OCI-LY7 (cell line): Measurements from ENCODE around the gene DALRD3. TPM values are rescaled to one million over a fixed set of nuclear protein-coding genes. Genes with fewer than 3 reads are reported as not detected.

ENCODE experiments used
- BruUV-seq: library from RNA; stranded (reverse); fragments of 400-500 nt; replicated peaks from 2 replicates; lab custom pipeline; 2021; lab: Mats Ljungman, UMichigan
- CTCF ChIA-PET: fragments of 300-600 bp; sonication (Branson Sonifier 250); formaldehyde crosslinking; loops from one replicate; lab custom pipeline; 2022; ENCODE audit warnings: antibody characterized with exemption; ENCODE audit not compliant: unreplicated experiment; lab: Charles Lee
- POLR2A ChIA-PET: fragments of 300-600 bp; sonication (Branson Sonifier 250); formaldehyde crosslinking; loops from one replicate; lab custom pipeline; 2022; ENCODE audit warnings: antibody characterized with exemption; lab: Charles Lee
- DNase-seq: peaks from one replicate; pipeline ENCODE4 v3.0.0-alpha.2; 2015; ENCODE audit warnings: low spot score
- H2AFZ ChIP-seq: fragments of 200-600 bp; sonication (generic), shearing (Covaris generic); 2 replicates; pipeline ENCODE4 v1.6.1; 2014; ENCODE audit warnings: mild to moderate bottlenecking, antibody characterized with exemption, low read length, moderate library complexity
- H3K27ac ChIP-seq: fragments of 200-600 bp; sonication (generic); 2 replicates; pipeline ENCODE4 v1.5.1; 2014; ENCODE audit warnings: mixed run types, low read depth, mild to moderate bottlenecking, moderate library complexity, low read length, inconsistent platforms; ENCODE audit not compliant: poor library complexity, severe bottlenecking
- H3K36me3 ChIP-seq: fragments of 200-600 bp; sonication (generic); 2 replicates; pipeline ENCODE4 v1.6.1; 2014; ENCODE audit warnings: mild to moderate bottlenecking, antibody characterized with exemption, low read length, moderate library complexity, mixed read lengths; ENCODE audit not compliant: insufficient read depth
- H3K4me1 ChIP-seq: fragments of 200-600 bp; sonication (generic); 2 replicates; pipeline ENCODE4 v1.5.1; 2014; ENCODE audit warnings: mild to moderate bottlenecking, low read length; ENCODE audit not compliant: insufficient read depth, poor library complexity, severe bottlenecking
- H3K4me2 ChIP-seq: fragments of 200-600 bp; sonication (generic); 2 replicates; pipeline ENCODE4 v1.6.1; 2014; ENCODE audit warnings: mild to moderate bottlenecking, low read length
- H3K4me3 ChIP-seq: fragments of 200-600 bp; sonication (generic); 2 replicates; pipeline ENCODE4 v1.5.1; 2014; ENCODE audit warnings: mild to moderate bottlenecking, low read depth, low read length; ENCODE audit not compliant: poor library complexity, severe bottlenecking
- H3K79me2 ChIP-seq: fragments of 200-600 bp; sonication (generic); 2 replicates; pipeline ENCODE4 v1.6.1; 2016; ENCODE audit warnings: low read depth, mild to moderate bottlenecking, low read length, moderate library complexity, mixed read lengths; ENCODE audit not compliant: insufficient read depth
- H3K9me2 ChIP-seq: fragments of 200-600 bp; sonication (generic); 2 replicates; pipeline ENCODE4 v1.6.1; 2016; ENCODE audit warnings: mild to moderate bottlenecking, low read length, mixed read lengths; ENCODE audit not compliant: insufficient read depth
- H3K9me3 ChIP-seq: fragments of 200-600 bp; sonication (generic); 2 replicates; pipeline ENCODE4 v1.6.1; 2014; ENCODE audit warnings: mild to moderate bottlenecking, mixed run types, low read length, mixed read lengths
- H4K20me1 ChIP-seq: fragments of 200-600 bp; sonication (generic); 2 replicates; pipeline ENCODE4 v1.6.1; 2014; ENCODE audit warnings: mild to moderate bottlenecking, antibody characterized with exemption, low read length, moderate library complexity, mixed read lengths; ENCODE audit not compliant: insufficient read depth
- EZH2phosphoT487 ChIP-seq: fragments of 200-600 bp; sonication (generic); IDR thresholded peaks from 2 replicates; pipeline ENCODE4 v1.6.1; 2018; ENCODE audit warnings: low read depth, borderline replicate concordance, mild to moderate bottlenecking, mixed run types, antibody characterized with exemption, low read length, moderate library complexity, mixed read lengths
- intact Hi-C: fragments of 100-400 bp; cut with micrococcal nuclease; formaldehyde crosslinking; loops from one replicate; pipeline ENCODE4 v1.10.0; 2022; ENCODE audit not compliant: unreplicated experiment
- total RNA-seq, 2 experiments: library from RNA; depleted of rRNA in 1 of 2; stranded (reverse); fragments of >200 nt in 1 of 2; shearing (Covaris generic) in 1 of 2; gene quantifications; 2 replicates each; pipeline ENCODE4 v1.2.3, GENCODE V29; 2014 to 2022
- TF ChIP-seq, protein P1 (sequence below): fragments of 200-600 bp; sonication (generic); conservative IDR thresholded peaks from 2 replicates; pipeline ENCODE4 v1.5.1; 2014; ENCODE audit warnings: mild to moderate bottlenecking, antibody characterized with exemption, low read length, moderate library complexity, mixed read lengths

DALRD3 gene
- total RNA-seq, 2 experiments from 2014 or later: 35.0 to 36.2 TPM

DNA sequence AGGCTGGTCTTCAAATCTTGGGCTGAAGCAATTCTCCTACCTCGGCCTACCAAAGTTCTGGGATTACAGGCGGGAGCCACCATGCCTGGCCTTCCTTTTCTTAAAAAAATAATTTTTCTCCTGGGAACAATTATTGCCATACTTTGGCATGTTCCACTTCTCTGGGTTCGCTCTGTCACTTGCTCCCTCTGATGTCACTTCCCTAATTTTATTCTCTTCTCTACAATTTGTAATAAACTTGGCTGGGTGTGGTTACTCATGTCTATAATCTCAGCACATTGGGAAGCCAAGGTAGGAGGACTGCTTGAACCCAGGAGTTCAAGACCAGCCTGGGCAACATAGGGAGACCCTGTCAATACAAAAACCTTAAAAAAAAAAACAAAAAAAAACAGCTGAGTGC lies 16.9 kb upstream of the DALRD3 start:
- intact Hi-C loops: no loop called here
- no peak overlapping the region for H3K27ac ChIP-seq
- H2AFZ ChIP-seq: no peak overlapping the region
- no peaks in the 10 kb centered on the region for H3K79me2 ChIP-seq
- H3K4me1 ChIP-seq: no peaks in the 10 kb centered on the region
- ChIA-PET CTCF (no interaction called here), POLR2A (interaction anchor here (0.5 to 1.4 kb wide), 2 partner anchors 86 to 438 kb away, joined by 3 to 4 read pairs; partner anchors contain the start of gene USP19)
- BruUV-seq: no TSS peak
- H3K4me3 ChIP-seq: no peak overlapping the region
- H3K4me2 ChIP-seq: no peak overlapping the region
- H3K9me3 ChIP-seq: no peaks in the 10 kb centered on the region
- H4K20me1 ChIP-seq: no peaks in the 10 kb centered on the region
- TF ChIP-seq, protein P1, sequence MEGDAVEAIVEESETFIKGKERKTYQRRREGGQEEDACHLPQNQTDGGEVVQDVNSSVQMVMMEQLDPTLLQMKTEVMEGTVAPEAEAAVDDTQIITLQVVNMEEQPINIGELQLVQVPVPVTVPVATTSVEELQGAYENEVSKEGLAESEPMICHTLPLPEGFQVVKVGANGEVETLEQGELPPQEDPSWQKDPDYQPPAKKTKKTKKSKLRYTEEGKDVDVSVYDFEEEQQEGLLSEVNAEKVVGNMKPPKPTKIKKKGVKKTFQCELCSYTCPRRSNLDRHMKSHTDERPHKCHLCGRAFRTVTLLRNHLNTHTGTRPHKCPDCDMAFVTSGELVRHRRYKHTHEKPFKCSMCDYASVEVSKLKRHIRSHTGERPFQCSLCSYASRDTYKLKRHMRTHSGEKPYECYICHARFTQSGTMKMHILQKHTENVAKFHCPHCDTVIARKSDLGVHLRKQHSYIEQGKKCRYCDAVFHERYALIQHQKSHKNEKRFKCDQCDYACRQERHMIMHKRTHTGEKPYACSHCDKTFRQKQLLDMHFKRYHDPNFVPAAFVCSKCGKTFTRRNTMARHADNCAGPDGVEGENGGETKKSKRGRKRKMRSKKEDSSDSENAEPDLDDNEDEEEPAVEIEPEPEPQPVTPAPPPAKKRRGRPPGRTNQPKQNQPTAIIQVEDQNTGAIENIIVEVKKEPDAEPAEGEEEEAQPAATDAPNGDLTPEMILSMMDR: no peak
- no peak for TF ChIP-seq EZH2phosphoT487
- no peak for DNase-seq
- H3K9me2 ChIP-seq: no peaks in the 10 kb centered on the region
- H3K36me3 ChIP-seq: peaks cover 84% of the 10 kb centered on the region

DNA sequence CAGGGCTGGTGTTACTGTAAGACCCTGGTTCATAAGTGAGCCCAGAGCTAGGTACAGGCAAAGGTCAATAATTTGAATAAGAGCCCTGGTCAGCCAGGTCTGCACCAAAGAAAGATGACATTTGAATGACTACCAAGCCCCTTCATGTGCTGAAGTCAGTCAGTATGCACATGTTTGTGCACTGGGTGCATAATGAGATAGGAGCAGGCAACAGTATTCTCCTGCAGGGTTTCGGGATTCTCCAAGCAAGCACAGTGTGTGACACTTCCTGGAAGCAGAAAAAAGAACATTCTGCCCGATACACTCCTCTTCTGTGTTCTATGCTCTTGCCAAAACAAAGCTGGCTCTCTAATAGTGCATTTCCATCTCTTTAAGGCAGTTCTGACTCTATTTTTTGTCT lies 16.3 kb upstream of the DALRD3 start:
- H3K79me2 ChIP-seq: no peaks in the 10 kb centered on the region
- BruUV-seq: no TSS peak
- H3K36me3 ChIP-seq: peaks cover 82% of the 10 kb centered on the region
- H3K9me2 ChIP-seq: no peaks in the 10 kb centered on the region
- H3K27ac ChIP-seq: no peak overlapping the region
- H3K4me3 ChIP-seq: no peak overlapping the region
- ChIA-PET CTCF (no interaction called here), POLR2A (interaction anchor here (0.5 to 1.4 kb wide), 2 partner anchors 86 to 438 kb away, joined by 3 to 4 read pairs; partner anchors contain the start of gene USP19)
- H4K20me1 ChIP-seq: no peaks in the 10 kb centered on the region
- H3K4me2 ChIP-seq: no peak overlapping the region
- H3K4me1 ChIP-seq: peaks cover under 1% of the 10 kb centered on the region
- DNase-seq: no peak
- no peak overlapping the region for H2AFZ ChIP-seq
- intact Hi-C loops: no loop called here
- no peak for TF ChIP-seq EZH2phosphoT487
- TF ChIP-seq, protein P1: no peak
- H3K9me3 ChIP-seq: no peaks in the 10 kb centered on the region

DNA sequence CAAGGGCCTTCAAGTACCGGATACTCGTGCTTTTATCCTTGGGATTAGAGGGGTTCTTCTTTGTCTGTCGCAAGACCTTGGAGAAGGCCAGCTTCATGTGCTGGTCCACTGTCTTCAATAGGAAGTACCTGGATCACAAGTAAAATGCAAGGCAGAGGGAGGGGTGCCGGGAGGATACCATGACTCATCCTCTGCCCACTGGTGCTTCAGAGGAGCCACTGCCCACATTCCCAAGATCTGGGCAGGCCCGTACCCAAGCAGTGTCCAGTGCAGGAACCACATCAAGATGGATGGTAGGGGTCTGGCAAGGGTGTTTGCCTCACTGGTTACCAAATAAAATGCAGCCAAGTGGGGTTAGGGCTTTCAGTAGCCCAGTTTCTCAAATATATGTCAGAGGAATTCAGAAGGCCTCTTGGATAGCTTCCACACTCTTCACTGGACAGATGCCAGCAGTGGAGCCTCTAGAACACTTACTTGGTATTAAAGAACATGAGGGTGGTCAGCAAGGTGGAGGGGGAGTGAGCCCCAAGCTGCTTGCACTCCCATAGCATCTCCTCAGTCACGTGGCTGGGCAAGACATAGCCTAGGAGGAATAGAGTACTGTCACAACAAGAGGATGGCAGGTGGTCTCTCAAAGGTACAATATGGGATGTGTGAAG lies 14.4 kb upstream of the DALRD3 start:
- DNase-seq: no peak

More for the DNA sequence above, 14.4 kb upstream of the DALRD3 start:
- Histone ChIP-seq H3K4me1 (peaks cover 13% of the 10 kb centered on the region), H2AFZ (no peak overlapping the region), H3K9me2 (no peaks in the 10 kb centered on the region), H3K9me3 (no peaks in the 10 kb centered on the region), H3K36me3 (peaks cover 83% of the 10 kb centered on the region), H4K20me1 (no peaks in the 10 kb centered on the region), H3K4me2 (no peak overlapping the region), H3K79me2 (peaks cover 13% of the 10 kb centered on the region), H3K27ac (no peak overlapping the region), H3K4me3 (no peak overlapping the region)
- ChIA-PET CTCF (no interaction called here), POLR2A (interaction anchor here (1.1 kb wide), 1 partner anchor 26 kb away, joined by 4 read pairs; the partner anchor contains the start of gene WDR6)
- intact Hi-C loops: no loop called here
- no peak for TF ChIP-seq EZH2phosphoT487
- TF ChIP-seq, protein P1: no peak
- no TSS peak for BruUV-seq
